Ovary (tissue), 9 donors: ENCODE results near the gene LRMDA. TPM values are rescaled to one million over a fixed set of nuclear protein-coding genes. Genes with fewer than 3 reads are reported as not detected.
A peak's percentile ranks its signal among the peaks of the same experiment; 100 is the strongest.

Experiments
- DNase-seq, 5 donors: peaks; one replicate each; pipeline ENCODE4 v3.0.0-alpha.2; 2019 to 2020
- H3K27ac ChIP-seq, 2 donors: fragments of 200-600 bp; one replicate each; pipeline versions ENCODE4 v1.5.1 to v1.8.0; 2019 to 2022
- H3K27me3 ChIP-seq: fragments of 200-600 bp; one replicate; pipeline ENCODE4 v1.8.0; 2022
- H3K36me3 ChIP-seq: fragments of 200-600 bp; sonication (generic); one replicate; pipeline ENCODE4 v1.5.1; 2019
- H3K4me1 ChIP-seq: one replicate; pipeline ENCODE4 v1.8.1; 2013; ENCODE audit warnings: mild to moderate bottlenecking, moderate library complexity; ENCODE audit not compliant: insufficient read depth
- H3K4me3 ChIP-seq: fragments of 200-600 bp; sonication (generic); one replicate; pipeline ENCODE4 v1.5.1; 2017
- H3K9me3 ChIP-seq, 2 donors: fragments of 200-600 bp in 1 of 2; sonication (generic) in 1 of 2; one replicate each; pipeline versions ENCODE4 v1.5.1 to v1.8.1; 2013 to 2019; ENCODE audit warnings: mild to moderate bottlenecking in 1 of 2, moderate library complexity in 1 of 2
- CTCF ChIP-seq, 3 donors: fragments of 450-650 bp in 2 of 3; fragments of 200-600 bp in 1 of 3; IDR thresholded peaks; one replicate each; pipeline versions ENCODE4 v1.5.1 to v1.8.0; 2016 to 2022; ENCODE audit warnings: antibody characterized with exemption in 3 of 3, mild to moderate bottlenecking in 1 of 3
- EP300 ChIP-seq: sonication (generic); formaldehyde crosslinking; IDR thresholded peaks from one replicate; pipeline ENCODE4 v1.6.1; 2017; ENCODE audit warnings: antibody characterized with exemption
- POLR2A ChIP-seq: fragments of 450-650 bp; IDR thresholded peaks from one replicate; pipeline ENCODE4 v1.6.1; 2017; ENCODE audit warnings: antibody characterized with exemption, mild to moderate bottlenecking, moderate library complexity
- WGBS, 3 donors: extraction: QIAGEN DNeasy Blood & Tissue Kit in 1 of 3; methylation state at CpG; one replicate each; pipeline versions ENCODE4 v1.1.5 to v1.1.7; 2013 to 2017; 5-methylcytosine and 5-hydroxymethylcytosine counted together
- intact Hi-C, 4 donors: fragments of 100-400 bp; cut with DNase I; formaldehyde crosslinking; loops; one replicate each; pipeline versions ENCODE4 v1.11.0 to v1.15.1; 2022 to 2023
- polyA plus RNA-seq, 2 donors: library from polyadenylated mRNA; stranded (reverse); fragments of 200-250 nt in 1 of 2; fragments of 350-450 nt in 1 of 2; fragmentation: Illumina TruSeq in 1 of 2; extraction: RNeasy Lipid Tissue Mini Kit (QIAGEN cat#74804) in 1 of 2; gene quantifications; one replicate each; pipeline ENCODE4 v1.2.3, GENCODE V29; 2013 to 2014
- total RNA-seq, 7 donors: library from RNA; depleted of rRNA in 2 of 7; stranded (reverse); fragments of >200 nt in 2 of 7; fragmentation: NEBNext Ultra II Directional in 3 of 7; extraction: Animal tissue kit (Norgen Biotek cat#: 25700) in 3 of 7; gene quantifications; one replicate each; pipeline versions ENCODE4 v1.1.0 to v1.2.4, GENCODE V29; 2016 to 2023
- donor health status: DM: no; HTN: no; CAD: no; lungs with moderate emphysema.
- donor health status: DM: no; HTN: no; CAD: no.
- donor health status: Bipolar disorder and iron deficiency.
- donor health status: DM: yes; HTN: yes; CAD: no.
- donor health status: DM: no; HTN: no; CAD: no.
- donor health status: DM: yes; HTN: yes; CAD: no.

The LRMDA gene
- total and polyA plus RNA-seq, 9 donors: 14.8 to 30.7 (median 22.9) TPM

- H3K9me3 ChIP-seq: no peaks in the 10 kb centered on the region
- no peaks in the 10 kb centered on the region for H3K36me3 ChIP-seq
- intact Hi-C loops: loop anchor here in 1 of 4 donors (2.0 kb wide), 1 partner anchor 64 kb away; no protein-coding TSS in a partner anchor
- 55 to 75% (median 74%) methylated on average over 7 of the region's 7 CpGs for WGBS, 3 donors
- peaks cover 11% of the 10 kb centered on the region for H3K4me1 ChIP-seq
- TF ChIP-seq CTCF (IDR thresholded peaks at IDR 0.05): no peak
- TF ChIP-seq POLR2A: no peak
- no peak for TF ChIP-seq EP300
- no peak overlapping the region for H3K4me3 ChIP-seq
- peak overlapping the region in 1 of 2 donors; percentile 13 for H3K27ac ChIP-seq
- peak in 4 of 5 donors; percentile 41 to 59 (median 48) for DNase-seq
- H3K27me3 ChIP-seq: no peaks in the 10 kb centered on the region
Observed at GRCh38 chr10:75468612-75469005, 37.2 kb downstream of the LRMDA start.

DNA sequence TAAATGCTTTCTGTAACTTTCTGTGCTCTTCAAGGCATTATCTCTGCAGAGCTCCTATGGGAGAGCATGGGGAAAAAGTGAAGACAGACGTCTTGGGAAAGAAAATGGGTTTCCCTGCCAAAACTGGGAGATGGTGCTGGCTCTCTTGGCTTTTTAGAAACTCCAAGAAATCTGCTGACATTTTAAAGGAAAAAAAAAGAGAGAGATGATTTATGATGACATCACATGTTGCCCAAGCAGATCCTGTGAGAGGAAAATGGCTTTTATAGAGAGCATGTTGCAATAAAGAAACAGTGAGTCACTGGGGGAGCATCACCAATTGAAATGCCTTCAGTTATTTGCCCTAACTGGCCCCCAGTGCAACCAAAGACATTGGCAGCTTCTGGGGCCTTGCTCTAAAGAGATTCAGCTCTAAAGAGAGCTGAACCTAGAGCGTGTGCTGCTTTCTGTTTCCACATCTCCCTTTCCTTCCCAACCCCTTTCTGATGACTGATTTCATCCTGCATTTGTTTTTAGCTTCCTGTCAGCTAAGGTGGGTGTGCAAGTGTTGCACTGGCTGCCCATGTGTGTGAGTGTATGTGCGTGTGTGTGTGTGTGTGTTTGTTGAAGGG is 37.7 kb downstream of the LRMDA start:
- Histone ChIP-seq H3K27me3 (no peaks in the 10 kb centered on the region), H3K27ac (peak overlapping the region in 1 of 2 donors; percentile 51), H3K4me1 (peaks cover 11% of the 10 kb centered on the region), H3K36me3 (no peaks in the 10 kb centered on the region), H3K9me3 (no peaks in the 10 kb centered on the region), H3K4me3 (no peak overlapping the region)
- intact Hi-C loops: loop anchor here in 1 of 4 donors (2.0 kb wide), 1 partner anchor 64 kb away; no protein-coding TSS in a partner anchor
- TF ChIP-seq POLR2A (no peak), EP300 (peak; percentile 63)
- DNase-seq: peak in 3 of 5 donors; percentile 62 to 79 (median 63)
- WGBS, 3 donors: 37 to 51% (median 41%) methylated on average over 3 of the region's 3 CpGs

GRCh38 chr10:75470901-75471300 is 39.5 kb downstream of the LRMDA start:
- peak in 4 of 5 donors; percentile 37 to 44 (median 44) for DNase-seq
- intact Hi-C loops: no loop called here
- Histone ChIP-seq H3K36me3 (no peaks in the 10 kb centered on the region), H3K27me3 (no peaks in the 10 kb centered on the region), H3K4me3 (no peak overlapping the region), H3K9me3 (no peaks in the 10 kb centered on the region), H3K4me1 (peaks cover 11% of the 10 kb centered on the region), H3K27ac (no peak overlapping the region)
- WGBS, 3 donors: 16 to 30% (median 26%) methylated on average over 4 of the region's 4 CpGs
- TF ChIP-seq POLR2A: no peak
- no peak for TF ChIP-seq EP300
- TF ChIP-seq CTCF (IDR thresholded peaks at IDR 0.05): no peak

DNA sequence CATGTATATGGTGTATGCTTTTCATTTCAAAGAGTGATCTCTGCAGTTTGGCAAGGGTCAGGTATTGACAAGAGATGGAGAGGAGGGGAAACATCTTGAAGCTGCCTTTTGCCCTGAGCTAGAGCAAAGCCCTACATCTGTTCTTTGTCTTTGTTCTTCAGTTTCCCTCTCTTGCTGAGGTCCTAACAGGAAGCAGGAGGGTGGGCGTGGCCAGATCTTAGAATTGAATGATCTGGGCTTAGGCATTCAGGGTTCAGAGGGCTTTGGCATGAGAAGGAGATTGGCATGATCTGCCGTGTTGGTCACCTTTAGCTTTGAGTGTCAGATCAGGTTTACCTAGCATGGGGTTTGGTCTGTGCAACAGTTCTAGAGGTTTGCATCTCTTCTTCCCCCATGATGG is 41.3 kb downstream of the LRMDA start:
- Histone ChIP-seq H3K27ac (no peak overlapping the region), H3K4me3 (no peak overlapping the region), H3K4me1 (peaks cover 11% of the 10 kb centered on the region), H3K36me3 (no peaks in the 10 kb centered on the region), H3K9me3 (no peaks in the 10 kb centered on the region), H3K27me3 (no peaks in the 10 kb centered on the region)
- no peak for TF ChIP-seq CTCF (IDR thresholded peaks at IDR 0.05)
- no peak for TF ChIP-seq EP300
- TF ChIP-seq POLR2A: no peak
- intact Hi-C loops: no loop called here
- 93 to 97% (median 94%) methylated on average over 2 of the region's 2 CpGs for WGBS, 3 donors
- no peak for DNase-seq

- H3K9me3 ChIP-seq: no peaks in the 10 kb centered on the region
- intact Hi-C loops: no loop called here
Observed at GRCh38 chr10:75474106-75474505, 42.7 kb downstream of the LRMDA start.

More at GRCh38 chr10:75474106-75474505, 42.7 kb downstream of the LRMDA start:
- Histone ChIP-seq H3K27ac (no peak overlapping the region), H3K27me3 (no peaks in the 10 kb centered on the region), H3K36me3 (no peaks in the 10 kb centered on the region), H3K4me1 (peaks cover 8% of the 10 kb centered on the region), H3K4me3 (no peak overlapping the region)
- DNase-seq: no peak
- TF ChIP-seq CTCF (IDR thresholded peaks at IDR 0.05) (no peak), POLR2A (no peak), EP300 (no peak)
